ENCODE results near the gene URGCP. TPM values are rescaled to one million over a fixed set of nuclear protein-coding genes. Genes with fewer than 3 reads are reported as not detected.

The URGCP gene
- total RNA-seq, 1 donor from 2014 or later = 21.1 TPM

DNA sequence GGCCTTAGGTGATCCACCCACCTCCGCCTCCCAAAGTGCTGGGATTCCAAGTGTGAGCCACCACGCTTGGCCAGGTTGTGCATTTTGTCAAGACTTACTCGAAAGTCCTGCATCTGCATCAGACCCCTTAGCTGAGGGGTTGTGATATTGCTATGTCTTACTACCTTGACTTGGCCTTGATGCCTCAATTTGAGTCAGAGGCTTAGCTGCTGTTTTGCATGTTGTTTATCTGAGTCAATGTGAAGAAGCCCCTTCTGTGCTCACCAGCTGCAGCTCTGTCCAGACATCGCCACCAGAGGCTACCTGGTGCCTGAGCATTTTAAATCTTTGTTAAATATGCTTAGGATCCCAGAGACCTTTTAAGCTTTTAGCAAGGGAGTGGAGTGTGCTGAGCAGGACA, 37.9 kb upstream of the URGCP start:
- no peak for DNase-seq (ENCODE audit: extremely low spot score in 2 of 2)
- intact Hi-C loops (cut with DNase I) = no loop called here
- no peak overlapping the region for H3K27ac ChIP-seq
- H3K36me3 ChIP-seq = peaks cover 0 to 10% of the 10 kb centered on the region in 2 donors
- TF ChIP-seq POLR2AphosphoS5 (IDR thresholded peaks at IDR 0.05; ENCODE audit: insufficient read depth in 1 of 2, low read depth in 1 of 2) (no peak), CTCF (IDR thresholded peaks at IDR 0.05) (no peak), POLR2A (IDR thresholded peaks at IDR 0.05) (no peak)
- no peak overlapping the region for H3K4me3 ChIP-seq
- H3K27me3 ChIP-seq = no peaks in the 10 kb centered on the region
- H3K9me3 ChIP-seq = no peaks in the 10 kb centered on the region
- H3K4me1 ChIP-seq = no peaks in the 10 kb centered on the region

- Histone ChIP-seq H3K9me3 (no peaks in the 10 kb centered on the region), H3K27me3 (no peaks in the 10 kb centered on the region), H3K4me3 (no peak overlapping the region), H3K36me3 (peaks cover 0 to 5% of the 10 kb centered on the region in 2 donors), H3K27ac (no peak overlapping the region), H3K4me1 (no peaks in the 10 kb centered on the region)
- intact Hi-C loops (cut with DNase I) = no loop called here
- TF ChIP-seq CTCF (IDR thresholded peaks at IDR 0.05) = no peak
- TF ChIP-seq POLR2A (IDR thresholded peaks at IDR 0.05) = no peak
- no peak for TF ChIP-seq POLR2AphosphoS5 (IDR thresholded peaks at IDR 0.05; ENCODE audit: insufficient read depth in 1 of 2, low read depth in 1 of 2)
- DNase-seq (ENCODE audit: extremely low spot score in 2 of 2) = no peak
Measured at GRCh38 chr7:43943417-43944187, 37.2 kb upstream of the URGCP start.

GRCh38 chr7:43942997-43943396, 36.6 kb upstream of the URGCP start:
- intact Hi-C loops (cut with DNase I) = no loop called here
- no peaks in the 10 kb centered on the region for H3K9me3 ChIP-seq
- H3K36me3 ChIP-seq = no peaks in the 10 kb centered on the region
- H3K27me3 ChIP-seq = no peaks in the 10 kb centered on the region
- H3K4me1 ChIP-seq = no peaks in the 10 kb centered on the region
- no peak for DNase-seq (ENCODE audit: extremely low spot score in 2 of 2)
- no peak overlapping the region for H3K4me3 ChIP-seq
- no peak overlapping the region for H3K27ac ChIP-seq
- no peak for TF ChIP-seq POLR2AphosphoS5 (IDR thresholded peaks at IDR 0.05; ENCODE audit: insufficient read depth in 1 of 2, low read depth in 1 of 2)
- no peak for TF ChIP-seq CTCF (IDR thresholded peaks at IDR 0.05)
- TF ChIP-seq POLR2A (IDR thresholded peaks at IDR 0.05) = no peak

- Histone ChIP-seq H3K4me3 (no peak overlapping the region), H3K36me3 (no peaks in the 10 kb centered on the region), H3K27me3 (no peaks in the 10 kb centered on the region), H3K4me1 (no peaks in the 10 kb centered on the region), H3K27ac (no peak overlapping the region), H3K9me3 (no peaks in the 10 kb centered on the region)
- no peak for TF ChIP-seq CTCF (IDR thresholded peaks at IDR 0.05)
- TF ChIP-seq POLR2A (IDR thresholded peaks at IDR 0.05) = no peak
- TF ChIP-seq POLR2AphosphoS5 (IDR thresholded peaks at IDR 0.05; ENCODE audit: insufficient read depth in 1 of 2, low read depth in 1 of 2) = no peak
- DNase-seq (ENCODE audit: extremely low spot score in 2 of 2) = no peak
- intact Hi-C loops (cut with DNase I) = no loop called here
Measured at GRCh38 chr7:43942250-43942649, 35.9 kb upstream of the URGCP start.

- no peaks in the 10 kb centered on the region for H3K36me3 ChIP-seq
- intact Hi-C loops (cut with DNase I) = no loop called here
- H3K9me3 ChIP-seq = no peaks in the 10 kb centered on the region
- H3K27ac ChIP-seq = no peak overlapping the region
- no peak for TF ChIP-seq CTCF (IDR thresholded peaks at IDR 0.05)
- TF ChIP-seq POLR2AphosphoS5 (IDR thresholded peaks at IDR 0.05; ENCODE audit: insufficient read depth in 1 of 2, low read depth in 1 of 2) = no peak
- no peak for TF ChIP-seq POLR2A (IDR thresholded peaks at IDR 0.05)
- no peaks in the 10 kb centered on the region for H3K27me3 ChIP-seq
- no peak overlapping the region for H3K4me3 ChIP-seq
- DNase-seq (ENCODE audit: extremely low spot score in 2 of 2) = no peak
- no peaks in the 10 kb centered on the region for H3K4me1 ChIP-seq
Measured at GRCh38 chr7:43938892-43939482, 32.6 kb upstream of the URGCP start.
